NCI-H2227 (cell line): ENCODE measurements around the gene ATP11A.

Experiments
- DNase-seq: peaks from one replicate; lab custom pipeline; 2025; ENCODE audit not compliant: unreplicated experiment; lab: John Stamatoyannopoulos, UW

ATP11A gene

DNA sequence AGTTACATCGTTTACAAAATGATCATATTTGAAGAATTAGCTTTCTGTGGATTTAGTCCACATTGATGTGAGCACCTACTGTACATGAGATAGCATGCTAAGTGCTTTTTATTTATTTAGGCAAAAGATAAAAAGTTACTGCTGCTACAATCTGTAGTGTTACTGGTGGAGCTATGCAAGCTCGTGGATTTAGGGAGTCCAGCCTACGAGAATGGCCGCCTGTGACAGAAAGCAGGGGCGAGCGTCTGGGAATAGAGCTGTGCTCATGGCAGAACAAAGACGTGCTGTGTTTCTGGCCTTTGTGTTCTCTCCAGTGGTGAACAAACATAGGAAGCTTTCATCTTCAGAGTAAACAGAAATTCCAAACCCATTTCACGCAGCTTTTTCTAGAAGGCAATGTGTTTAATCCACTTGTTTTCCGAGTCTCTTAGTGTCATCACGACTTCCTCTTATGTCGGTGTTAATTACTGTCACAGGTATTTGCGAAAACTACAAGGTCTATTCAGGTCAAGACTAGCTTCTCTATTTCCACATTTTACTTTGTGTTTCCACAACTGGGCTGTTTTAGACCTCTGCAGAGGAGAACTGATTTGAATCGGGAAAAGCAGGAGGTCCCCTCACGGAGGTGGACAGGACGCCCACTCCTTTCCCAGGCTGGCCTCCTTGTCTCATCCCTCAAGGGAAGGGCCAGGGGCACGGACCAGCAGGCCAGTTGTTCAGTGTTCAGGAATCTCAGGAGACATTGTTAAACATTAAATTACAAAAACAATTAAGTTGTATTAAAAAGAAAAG, 67.3 kb downstream of the ATP11A start:
- DNase-seq, result no peak

DNA sequence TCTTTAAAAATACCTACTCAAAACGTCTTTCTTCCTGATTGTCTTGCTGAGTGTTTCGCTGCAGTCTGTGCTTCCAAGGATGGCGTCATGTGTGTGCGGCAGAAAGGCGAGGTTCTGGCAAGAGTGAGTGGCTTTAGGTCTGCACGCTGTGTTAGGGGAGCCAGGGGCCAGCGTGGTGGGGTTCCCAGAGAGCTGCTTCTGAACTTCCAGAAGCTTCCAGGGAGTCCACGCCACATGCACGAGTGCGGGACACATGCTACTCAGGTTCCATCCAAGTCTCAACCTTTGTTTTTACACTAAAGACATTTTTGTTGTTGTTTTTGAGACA, 67.9 kb downstream of the ATP11A start:
- DNase-seq, result no peak

DNA sequence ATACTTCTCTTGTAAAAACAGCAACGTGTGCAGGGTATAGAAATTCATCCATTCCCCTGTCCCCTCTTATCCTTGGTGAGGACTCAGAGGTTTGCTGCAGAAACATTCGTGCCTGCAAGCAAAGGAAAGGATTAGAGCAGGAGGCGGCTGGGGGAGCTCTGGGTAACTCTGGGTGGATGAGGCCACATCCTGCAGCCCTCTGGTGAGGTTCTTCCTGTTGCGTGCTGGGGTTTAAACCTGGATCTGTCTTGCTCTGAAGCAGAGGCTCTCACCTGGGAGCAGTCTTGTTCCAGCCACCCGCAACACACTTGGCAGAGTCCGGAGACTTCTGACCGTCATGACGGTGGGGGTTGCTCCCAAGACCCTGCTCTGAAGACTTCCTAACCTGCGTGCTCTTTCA, 69.2 kb downstream of the ATP11A start:
- no peak for DNase-seq

DNA sequence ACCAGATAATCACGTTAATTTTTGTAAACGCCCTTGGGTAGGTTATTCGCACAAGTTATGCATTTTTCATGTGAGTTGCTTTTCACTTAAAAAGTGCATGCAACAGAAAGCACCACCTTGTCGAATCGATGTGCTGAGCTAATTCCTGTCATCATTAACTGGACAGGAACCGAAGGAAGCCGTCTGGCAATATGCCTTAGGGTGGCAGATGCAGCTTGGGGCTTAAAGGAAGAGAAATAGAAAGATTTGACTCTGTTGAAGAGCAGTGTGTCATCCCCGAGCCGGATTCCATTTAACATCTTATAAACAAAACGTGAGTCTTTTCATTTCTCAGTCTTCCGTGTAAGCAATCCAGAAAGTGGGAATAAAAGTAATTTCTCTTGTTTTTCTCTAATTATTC, 70.0 kb downstream of the ATP11A start:
- no peak for DNase-seq

DNA sequence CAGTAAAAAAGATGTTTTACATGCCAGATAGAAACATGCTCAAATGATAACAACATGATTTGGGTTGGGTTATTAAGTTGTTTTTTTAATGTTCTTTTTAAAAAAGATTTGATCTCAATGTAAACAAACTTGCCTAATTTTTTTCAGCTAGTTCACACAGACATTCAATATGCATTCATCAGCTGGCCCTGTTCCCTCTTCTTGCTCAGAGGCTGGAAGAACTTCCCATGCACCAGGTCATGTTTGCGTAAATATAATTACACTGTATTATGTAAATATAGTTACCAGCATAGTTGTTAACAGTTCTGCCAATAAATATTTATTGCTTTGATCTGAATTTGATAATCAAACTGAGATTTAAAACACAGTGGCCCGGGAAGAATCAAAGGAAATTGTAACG, 70.6 kb downstream of the ATP11A start:
- DNase-seq, result no peak

DNA sequence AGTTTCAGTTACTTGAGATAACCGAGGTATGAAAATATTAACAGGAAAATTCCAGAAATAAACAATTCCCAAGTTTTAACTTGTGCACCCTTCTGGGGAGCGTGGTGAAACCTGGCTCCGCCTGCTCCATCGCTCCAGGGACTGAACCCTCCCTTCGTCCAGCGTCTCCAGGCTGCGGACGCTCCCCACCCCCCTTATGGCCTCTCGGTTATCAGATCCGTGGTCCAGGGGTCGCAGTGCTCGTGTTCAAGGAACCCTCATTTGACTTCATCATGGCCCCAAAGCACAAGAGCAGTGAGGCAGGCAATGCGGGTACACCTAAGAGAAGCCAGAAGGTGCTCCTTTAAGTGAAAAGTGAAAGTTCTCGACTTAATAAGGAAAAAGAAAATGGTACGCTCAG, 71.1 kb downstream of the ATP11A start:
- no peak for DNase-seq

DNA sequence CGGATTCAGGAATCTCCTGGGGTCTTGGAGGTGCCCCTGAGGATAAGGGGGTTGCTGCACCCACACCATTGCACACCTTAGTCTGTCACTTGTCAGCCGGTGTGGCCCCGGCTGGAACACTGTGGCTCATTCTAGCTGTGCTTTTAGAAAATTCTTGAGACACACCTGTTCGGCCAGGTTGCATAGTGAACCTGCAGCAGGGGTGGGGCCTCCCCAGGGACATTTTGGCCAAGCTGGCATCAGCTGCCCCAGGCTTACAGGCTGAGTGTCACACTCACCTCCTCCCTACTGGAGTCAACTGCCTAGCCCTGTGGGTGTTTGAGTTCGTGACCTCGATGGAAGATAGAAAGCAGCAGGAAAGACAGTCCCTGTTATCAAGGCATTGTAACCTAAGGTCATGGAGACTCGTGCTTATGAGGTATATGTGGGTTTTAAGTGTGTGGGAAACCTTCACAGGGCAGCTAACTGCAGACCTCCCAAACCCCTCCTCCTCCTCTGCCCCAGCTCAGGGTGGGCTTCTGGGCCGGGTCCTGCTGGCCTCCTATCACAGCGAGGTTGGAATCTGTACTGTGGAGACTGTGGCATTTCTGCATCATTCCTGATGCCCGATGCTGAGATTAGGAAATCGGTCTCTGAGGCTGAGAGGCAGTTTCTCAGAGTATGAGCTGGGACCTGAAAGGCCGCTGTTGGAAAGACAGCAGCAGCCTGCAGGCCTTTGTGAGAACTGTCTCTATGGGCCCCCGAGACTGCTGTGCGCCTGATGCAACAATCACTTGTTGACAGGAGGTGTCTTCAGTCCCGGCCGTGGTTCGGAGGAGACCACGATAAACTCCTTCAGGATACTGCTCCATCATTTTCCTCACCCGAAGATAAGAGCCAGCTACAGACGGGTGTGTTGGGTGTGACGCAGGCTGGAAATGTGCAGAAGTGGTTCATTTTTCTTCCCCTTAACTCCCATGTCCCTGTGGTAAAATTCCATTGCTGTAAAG, 72.2 kb downstream of the ATP11A start:
- DNase-seq, result no peak

DNA sequence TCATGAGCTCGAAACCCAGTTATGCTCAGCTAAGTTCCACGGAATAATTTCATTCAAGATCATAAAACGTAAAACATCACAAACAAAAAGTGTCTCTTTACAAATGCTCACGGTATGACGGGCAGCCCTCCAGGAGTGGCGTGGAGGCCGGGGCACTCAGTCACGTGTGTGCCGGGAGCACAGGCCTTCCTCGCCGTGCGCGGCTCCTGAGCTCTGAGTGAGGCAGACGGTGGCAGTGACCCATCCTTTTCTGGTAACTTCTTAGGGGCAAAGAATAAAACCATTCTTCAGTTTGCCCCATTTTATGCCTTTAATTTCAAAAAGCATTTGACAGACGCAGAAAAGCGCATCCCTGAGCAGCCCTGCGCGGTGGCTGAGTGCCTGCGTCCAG, 72.8 kb downstream of the ATP11A start:
- no peak for DNase-seq

DNA sequence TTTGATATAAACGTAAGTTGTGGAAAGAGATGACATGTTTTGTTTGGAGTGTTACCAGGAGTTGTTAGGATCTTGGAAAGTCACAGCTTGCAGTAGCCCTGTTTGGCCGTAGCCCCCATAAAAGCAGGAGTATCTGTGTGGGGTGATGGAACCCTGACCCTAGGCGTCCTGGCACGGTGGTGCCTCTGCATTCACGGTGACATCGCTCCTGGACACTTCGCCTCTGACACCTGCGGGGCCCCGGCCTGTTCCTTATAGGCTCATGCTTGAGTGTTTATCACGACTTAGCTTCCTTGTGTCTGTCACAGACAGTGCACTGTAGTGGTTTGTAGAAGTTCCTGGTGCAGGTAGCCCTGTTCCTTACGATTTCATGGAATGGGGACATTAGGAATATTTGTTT, 74.2 kb downstream of the ATP11A start:
- no peak for DNase-seq

DNA sequence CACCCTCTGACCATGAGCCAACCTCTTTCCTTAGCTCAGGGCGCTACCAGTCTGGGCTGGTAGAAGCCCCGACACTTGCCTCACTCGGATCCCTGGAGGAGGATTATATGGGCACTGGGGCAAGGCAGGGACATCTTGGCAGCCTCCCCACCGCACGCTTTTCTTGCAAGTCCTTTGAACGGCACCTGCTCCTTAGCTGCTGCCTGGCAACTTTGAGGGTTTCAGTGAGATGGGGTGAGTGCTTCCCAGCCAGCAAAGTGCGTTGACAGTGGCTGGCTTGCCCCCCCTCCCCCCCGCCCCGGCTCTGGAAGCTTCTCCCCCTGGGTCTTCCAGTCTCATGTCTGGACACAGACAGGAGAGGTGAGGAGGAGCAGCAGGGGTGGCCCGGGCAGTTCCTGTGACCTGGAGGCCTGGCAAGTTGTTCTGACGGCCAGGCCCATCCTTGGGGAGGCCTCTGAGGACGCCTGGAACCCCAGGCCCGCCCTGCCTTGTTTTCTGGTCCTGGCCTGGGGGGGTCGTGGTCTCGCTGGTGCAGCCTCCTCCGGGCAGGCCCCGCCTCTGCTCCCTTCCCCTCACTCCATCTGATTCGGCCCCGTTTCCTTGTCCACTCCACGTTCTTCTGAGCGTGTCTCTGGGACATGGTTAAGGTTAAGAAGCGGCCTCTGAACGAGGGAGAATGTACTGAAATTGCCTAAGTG, 75.2 kb downstream of the ATP11A start:
- no peak for DNase-seq

DNA sequence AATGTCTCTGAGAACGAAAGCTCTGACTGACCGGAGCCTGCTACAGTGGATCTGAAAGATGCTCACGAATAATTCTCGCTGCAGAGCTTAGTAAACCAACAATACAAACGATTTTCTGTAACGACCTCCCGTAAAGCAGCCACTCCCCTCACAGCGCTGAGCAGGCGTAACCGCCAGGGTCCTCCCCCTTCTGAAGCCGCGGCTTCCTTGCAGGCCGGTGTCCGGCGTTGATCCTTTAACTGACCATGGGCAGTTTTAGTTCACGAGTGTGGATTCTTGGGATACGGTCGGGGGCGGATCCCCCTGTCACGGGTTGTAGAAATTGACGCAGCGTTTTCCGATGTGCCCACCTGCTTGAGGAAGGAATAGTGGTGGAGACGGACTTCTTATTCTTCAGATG, 75.9 kb downstream of the ATP11A start:
- DNase-seq, result no peak

DNA sequence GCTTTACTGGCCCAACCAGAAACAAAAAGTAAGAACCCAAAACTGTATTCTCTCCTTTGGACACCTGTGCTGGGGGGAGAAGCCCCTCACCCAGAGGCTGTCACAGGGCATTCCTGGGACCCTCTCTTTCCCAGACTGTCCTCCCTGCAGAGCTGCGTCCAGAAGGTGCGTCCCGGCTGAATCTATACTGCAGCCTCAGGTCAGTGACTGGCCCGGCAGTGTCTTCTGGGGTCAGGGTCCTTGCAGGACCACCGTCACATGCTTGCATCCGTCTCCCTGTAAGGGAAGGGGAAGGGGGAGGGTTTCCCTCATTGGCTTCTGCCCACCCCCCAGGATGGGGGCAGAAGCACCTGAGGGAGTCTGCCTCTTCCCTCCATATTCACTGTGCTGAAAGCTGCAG, 76.5 kb downstream of the ATP11A start:
- DNase-seq, result no peak

DNA sequence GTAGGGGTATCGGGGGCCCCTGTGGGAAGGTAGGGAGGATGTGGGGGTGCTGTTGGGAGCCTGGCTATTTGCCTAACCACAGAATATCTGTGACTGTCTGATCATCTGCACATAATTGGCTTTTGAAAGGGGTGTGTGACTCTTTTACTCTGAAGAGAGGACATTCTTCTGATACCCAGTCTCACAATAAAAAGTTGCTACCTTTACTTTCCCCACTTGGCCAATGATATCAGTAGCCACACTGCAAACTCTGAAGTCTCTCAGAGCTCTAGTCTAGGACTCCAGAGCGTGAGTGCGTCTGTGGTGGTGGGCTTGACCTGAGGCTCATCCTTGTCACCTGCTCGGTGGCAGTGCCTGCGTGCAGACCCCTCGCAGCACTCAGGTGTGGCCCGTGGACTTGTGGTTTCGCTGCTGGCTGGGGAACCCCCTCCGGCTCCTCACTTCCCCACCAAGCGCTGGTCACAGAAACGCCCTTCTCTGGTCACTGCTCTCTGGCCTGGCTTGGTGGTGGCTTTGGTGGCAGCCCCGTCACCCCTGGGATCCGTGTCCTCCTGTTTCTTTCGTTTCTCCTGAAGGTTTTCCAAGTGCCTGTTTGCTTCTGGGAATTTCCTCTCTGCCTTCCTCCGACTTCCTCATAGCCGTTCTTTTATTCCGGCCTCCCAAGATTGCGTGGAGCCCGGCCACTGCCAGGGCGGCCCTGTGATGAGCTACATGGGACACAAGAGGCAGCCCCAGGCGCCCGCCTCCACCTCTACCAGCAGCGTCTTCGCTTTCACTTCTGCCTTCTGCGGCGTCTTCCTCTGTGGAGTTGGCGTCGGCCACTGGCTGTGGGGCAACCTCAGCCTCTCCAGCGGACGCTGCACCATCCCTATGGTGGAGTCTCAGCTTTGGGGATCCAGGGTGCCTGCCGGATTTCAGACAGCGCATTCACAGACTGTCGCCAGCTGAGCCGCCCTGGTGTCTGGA, 78.0 kb downstream of the ATP11A start:
- DNase-seq, result no peak

DNA sequence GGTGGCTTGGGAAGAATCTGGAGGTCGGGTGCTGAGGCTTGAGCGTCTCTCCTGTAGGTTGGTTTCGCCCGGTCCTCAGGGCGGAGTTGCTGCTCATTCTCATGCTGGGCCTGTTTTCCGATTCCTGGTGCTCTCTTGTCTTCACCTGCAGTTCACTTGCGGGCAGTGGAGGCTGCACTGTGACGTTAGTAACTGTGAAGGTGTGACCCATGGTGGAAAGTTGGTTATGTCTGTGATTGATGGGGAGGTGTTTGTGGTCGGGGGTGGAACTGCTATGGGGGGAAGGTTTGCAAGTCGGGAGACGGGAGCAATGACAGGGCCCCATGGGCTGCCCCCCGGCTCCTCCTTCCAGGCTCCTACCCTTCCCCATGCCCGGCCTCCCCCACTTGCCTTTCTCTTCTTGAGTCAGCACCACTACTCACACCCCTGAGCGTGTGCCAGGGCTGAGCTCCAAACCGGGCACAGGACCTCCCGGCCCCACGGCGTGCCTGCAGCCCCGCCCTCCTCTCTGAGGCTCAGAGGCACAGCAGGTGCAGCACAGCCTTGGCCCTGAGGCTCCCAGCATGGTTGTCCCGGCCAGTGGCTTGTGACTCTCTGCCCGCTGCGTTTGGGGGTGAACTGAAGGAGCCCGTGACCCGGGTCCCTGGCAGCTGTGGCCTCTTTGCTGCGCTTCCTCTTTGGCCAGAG, 79.1 kb downstream of the ATP11A start:
- DNase-seq, result no peak

DNA sequence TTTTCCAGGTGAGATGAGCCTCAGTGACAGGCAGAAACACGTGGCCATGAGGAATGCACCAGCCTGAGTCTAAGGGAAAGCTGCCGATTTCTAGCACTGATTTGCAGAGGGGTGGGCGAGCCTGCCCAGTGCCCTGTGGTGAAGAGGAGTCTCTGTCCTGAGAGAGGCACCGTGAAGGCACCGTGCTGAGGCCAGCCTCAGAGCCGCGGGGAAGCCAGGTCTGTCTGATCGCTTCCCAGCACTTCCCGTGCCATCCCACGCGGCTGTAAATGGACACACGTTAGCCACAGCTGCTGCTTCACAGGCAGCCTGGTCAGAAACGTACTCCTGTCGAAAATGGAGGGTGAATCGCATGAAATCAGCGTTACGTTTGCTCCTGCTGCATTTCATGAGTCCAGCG, 79.8 kb downstream of the ATP11A start:
- no peak for DNase-seq

DNA sequence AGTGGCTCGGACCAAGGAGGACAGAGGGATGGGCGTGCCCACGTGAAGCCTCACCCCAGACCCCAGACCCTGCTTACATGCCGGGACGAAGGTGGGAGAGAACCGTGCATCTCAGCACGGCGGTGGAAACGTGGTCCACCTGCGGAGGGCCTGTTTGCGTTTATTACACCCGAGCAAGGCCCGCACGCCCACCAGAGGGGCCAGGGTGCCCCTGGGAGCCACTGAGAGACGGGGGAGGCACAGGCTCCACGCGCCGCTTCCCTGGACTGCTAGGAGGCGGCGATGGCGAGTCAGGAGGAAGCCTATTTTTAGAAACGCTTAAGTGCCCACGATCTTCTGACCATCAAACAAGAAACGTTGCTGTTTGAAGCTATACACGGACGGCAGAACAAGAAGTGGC, 80.7 kb downstream of the ATP11A start:
- DNase-seq, result no peak

DNA sequence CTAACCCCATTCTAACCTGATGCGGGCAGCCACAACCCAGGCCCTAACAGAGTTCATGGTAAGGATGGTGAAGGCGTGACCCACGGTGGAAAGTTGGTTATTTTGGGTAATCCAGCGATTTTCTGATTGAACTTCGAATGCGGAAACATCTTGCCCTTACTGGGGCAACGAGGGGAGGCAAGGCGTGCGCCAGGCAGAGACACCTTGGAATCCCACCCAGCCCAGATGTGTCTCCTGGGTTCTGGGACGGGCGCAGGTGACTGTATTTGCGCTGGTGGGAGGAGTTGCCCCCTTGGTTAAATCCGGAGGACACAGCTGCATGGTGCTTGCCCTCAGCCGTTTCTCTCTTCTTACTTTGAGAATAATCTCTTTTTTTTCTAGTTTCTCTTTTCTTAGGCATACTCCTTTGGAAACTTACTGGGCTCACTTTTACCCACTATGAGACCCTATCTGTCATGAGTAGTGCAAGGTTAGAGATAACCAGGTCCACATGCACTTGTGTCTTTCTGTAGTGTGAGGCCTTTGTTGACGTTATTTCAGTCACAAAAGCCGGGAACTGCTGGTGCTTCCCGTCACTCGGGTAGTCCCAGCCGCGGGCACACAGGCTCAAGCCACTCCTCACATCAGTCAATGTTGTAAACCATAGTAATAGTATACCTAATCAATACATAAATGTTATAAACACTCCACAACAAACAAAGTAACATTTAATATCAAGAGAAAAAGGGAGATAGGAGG, 81.5 kb downstream of the ATP11A start:
- DNase-seq, result no peak

DNA sequence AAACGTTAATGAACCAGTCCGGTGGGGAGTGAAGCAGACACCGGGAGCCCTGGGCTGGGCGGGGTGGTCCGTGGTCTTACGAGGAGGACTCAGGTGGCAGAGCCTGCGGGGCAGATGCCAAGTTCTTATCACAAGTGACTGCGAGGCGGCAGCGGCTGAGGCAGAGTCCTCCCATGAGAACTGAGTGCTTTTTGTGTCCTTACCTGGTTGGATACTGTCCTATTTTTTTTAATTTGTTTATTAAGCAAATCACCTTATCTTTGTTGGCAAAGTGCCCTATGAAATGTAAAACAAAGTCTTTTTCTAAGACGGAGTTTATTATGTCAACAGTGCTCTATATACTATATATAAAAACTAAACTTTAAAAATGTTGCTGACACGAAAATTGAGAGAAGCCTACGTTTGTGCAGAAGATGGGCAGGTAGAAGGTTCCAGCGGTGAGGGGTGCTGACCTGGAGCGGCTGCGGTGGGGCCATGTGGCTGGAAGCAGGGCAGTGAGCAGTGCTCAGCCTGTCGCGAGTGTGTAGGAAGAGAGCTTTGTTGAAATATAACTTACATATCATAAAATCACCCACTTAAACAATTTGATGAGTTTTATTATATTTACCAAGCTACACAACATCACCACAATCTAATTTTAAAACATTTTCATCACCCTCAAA, 82.2 kb downstream of the ATP11A start:
- DNase-seq, result no peak

DNA sequence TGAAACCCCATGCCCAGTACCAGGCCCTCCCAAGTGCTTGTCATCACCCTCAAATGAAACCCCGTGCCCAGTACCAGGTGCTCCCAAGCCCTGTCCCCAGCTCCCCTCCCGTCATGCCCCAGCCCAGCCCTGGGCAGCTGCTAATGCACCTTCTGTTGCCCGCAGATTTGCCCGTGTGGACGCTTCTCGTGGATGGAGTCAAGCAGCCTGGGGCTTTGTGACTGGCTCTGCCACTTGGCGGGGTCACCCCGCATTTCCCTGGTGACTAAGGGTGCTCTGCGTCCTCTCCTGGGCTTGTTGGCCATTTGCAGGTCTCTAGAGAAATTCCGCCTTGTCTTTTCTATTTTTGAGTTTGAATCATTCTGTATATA, 82.7 kb downstream of the ATP11A start:
- no peak for DNase-seq
